ENCODE results near the gene CCS.
"Not testable (repeated sequence)": the region's sequence is repeated elsewhere in the genome, so short reads cannot be mapped to it uniquely, and the experiment has no call there.

CCS gene

DNA sequence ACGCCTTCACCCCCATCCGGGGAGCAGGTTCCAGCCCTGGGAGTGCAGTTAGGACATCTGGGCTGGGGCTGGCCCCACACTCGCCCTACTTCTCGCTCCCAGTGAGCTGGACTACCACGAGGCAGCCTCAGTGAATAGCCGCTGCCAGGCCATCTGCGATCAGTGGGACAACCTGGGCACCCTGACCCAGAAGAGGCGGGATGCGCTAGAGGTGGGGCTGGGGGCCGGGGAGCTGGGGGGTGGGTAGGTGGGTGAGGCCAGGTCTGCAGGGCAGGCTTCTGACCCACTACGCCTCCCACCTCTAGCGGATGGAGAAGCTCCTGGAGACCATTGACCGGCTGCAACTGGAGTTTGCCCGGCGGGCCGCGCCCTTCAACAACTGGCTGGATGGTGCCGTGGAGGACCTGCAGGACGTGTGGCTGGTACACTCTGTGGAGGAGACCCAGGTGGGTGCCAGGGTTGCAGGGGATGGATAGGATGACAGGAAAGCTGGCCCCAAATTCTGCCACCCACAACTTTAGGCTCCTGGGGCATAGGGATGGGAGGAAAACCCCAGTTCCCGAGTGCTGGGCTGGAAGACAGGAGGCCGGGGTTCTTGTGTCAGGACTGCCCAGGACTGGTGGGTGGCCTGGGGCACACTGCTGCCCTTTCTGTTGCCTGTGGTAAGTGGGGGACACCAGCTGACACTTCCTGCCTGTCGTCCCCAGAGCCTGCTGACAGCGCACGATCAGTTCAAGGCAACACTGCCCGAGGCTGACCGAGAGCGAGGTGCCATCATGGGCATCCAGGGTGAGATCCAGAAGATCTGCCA, 32.9 kb upstream of the CCS start:
- DNase-seq = no peak
- in situ Hi-C loops (cut with HindIII; ENCODE audit: low pct_ligation_motif_present, low pct_unique_long_range_greater_than_20kb, low sequenced_read_pairs) = no loop called here

DNA sequence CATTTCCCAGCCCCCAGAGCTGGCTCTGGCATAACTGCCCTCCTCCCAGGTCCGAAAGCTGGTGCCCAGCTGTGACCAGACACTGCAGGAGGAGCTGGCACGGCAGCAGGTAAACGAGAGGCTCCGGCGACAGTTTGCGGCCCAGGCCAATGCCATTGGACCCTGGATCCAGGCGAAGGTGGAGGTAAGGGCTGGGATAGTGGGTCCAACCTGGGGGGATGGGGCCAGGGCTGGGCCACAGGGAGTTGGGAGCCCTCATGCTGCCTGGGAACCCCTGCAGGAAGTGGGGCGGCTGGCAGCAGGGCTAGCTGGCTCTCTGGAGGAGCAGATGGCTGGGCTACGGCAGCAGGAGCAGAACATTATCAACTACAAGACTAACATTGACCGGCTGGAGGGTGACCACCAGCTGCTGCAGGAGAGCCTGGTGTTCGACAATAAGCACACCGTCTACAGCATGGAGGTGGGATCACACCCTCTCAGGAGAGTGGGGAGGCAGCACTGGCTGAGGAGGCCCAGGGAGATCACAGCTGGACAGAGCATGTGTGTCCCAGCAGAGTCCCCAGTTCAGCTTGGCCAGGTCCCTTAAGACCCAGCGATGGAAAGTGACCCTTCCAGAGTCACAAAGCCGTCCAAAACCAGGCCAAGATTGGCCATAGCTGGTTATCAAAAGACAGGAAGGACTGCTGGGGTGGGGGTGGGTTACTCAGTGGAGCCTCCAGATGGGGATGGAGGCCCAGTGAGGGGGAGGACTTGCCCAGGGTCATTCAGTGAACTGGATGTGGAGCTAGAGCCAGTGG, 31.6 kb upstream of the CCS start:
- in situ Hi-C loops (cut with HindIII; ENCODE audit: low pct_ligation_motif_present, low pct_unique_long_range_greater_than_20kb, low sequenced_read_pairs) = no loop called here

DNA sequence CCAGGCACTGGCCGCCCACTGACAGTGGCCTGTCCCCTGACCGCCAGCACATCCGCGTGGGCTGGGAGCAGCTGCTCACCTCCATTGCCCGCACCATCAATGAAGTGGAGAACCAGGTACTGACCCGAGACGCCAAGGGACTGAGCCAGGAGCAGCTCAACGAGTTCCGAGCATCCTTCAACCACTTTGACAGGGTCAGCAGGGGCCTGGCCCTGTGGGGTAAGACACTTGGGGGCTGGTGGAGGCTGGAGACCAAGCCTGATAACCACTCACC, 31.1 kb upstream of the CCS start:
- no peak for DNase-seq
- in situ Hi-C loops (cut with HindIII; ENCODE audit: low pct_ligation_motif_present, low pct_unique_long_range_greater_than_20kb, low sequenced_read_pairs) = no loop called here

More for the DNA sequence above, 31.6 kb upstream of the CCS start:
- no peak for DNase-seq

DNA sequence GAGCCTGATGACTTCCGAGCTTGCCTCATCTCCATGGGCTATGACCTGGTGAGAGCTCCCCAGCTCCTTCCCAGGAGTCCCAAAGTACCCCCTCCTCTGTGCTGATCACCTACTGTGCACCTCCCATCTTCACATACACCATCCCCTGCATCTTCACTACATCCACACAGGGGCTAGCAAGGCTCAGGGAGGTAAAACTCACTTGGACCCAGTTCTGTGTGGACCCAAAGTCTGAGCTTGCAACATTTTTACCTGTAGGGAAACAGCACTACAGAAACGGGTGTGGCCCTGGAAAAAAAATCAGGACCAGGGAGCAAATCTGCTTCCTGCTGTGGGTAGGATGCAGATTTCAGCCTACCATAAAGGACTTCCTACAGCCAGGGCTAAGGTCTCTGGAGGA, 30.7 kb upstream of the CCS start:
- in situ Hi-C loops (cut with HindIII; ENCODE audit: low pct_ligation_motif_present, low pct_unique_long_range_greater_than_20kb, low sequenced_read_pairs) = no loop called here
- no peak for DNase-seq

DNA sequence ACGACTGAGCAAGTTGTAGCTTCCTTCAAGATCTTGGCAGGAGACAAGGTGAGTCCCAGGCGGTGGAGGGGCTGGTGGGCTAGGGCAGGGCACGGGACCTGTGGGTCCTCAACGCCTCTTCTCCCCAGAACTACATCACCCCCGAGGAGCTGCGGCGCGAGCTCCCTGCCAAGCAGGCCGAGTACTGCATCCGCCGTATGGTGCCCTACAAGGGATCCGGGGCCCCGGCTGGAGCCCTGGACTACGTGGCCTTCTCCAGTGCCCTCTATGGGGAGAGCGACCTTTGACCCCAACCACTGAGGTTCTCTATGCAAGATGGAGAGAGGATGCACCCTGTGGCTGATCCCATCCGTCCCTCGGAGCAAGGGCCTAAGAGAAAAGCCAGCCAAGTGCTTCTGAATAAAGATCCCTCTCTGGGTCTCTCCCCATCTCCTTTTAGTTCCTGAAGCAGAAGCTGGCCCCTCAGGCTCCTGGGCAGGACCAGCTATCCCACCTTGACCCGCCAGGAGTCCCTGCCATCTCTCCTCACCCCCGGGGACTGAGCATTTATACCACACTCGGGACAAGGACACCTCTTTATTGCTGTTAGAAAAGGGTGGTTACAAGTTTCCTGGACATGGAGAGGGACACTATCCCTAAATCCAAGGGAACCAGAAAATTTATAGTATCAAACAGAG, 29.9 kb upstream of the CCS start:
- DNase-seq = no peak
- in situ Hi-C loops (cut with HindIII; ENCODE audit: low pct_ligation_motif_present, low pct_unique_long_range_greater_than_20kb, low sequenced_read_pairs) = no loop called here

DNA sequence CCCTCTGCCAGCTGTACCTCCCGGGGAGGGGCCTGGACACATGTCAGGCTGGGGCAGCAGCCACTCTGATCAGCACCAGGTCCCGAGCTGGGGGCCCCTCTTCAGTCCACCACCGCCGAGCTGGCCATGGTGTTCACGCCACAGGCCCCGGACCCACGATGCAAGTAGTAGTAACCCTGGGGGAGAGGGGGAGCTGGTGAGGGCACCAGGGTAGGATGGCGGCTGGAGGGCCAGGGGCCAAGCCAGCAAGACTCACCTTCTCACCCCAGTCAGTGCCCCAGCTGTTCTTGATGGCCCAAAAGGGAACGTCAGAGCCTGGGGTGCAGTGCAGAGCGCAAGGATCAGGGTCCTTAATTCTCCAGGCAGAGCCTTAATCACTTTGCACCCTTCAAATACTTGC, 29.2 kb upstream of the CCS start:
- in situ Hi-C loops (cut with HindIII; ENCODE audit: low pct_ligation_motif_present, low pct_unique_long_range_greater_than_20kb, low sequenced_read_pairs) = no loop called here

DNA sequence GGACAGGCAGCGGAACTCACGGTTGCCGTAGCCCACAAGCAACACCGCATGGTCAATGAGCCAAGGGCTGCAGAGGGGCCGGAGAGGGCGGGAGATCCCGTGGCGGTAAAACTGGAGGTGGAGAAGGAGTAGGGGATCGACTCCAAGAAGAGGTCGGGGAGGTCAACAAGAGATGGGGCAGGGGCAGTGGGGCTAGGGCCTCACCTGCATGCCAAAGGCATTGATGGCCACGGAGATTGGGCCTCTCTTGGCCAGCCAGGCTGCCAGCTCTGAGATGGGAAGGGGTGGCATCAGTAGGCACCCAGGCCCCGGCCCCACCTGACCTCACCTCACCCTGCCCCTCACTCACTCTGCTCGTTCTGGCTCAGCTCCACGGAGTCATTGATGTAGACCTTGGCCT, 28.4 kb upstream of the CCS start:
- in situ Hi-C loops (cut with HindIII; ENCODE audit: low pct_ligation_motif_present, low pct_unique_long_range_greater_than_20kb, low sequenced_read_pairs) = no loop called here
- DNase-seq = no peak

More for the DNA sequence above, 29.2 kb upstream of the CCS start:
- DNase-seq = no peak

DNA sequence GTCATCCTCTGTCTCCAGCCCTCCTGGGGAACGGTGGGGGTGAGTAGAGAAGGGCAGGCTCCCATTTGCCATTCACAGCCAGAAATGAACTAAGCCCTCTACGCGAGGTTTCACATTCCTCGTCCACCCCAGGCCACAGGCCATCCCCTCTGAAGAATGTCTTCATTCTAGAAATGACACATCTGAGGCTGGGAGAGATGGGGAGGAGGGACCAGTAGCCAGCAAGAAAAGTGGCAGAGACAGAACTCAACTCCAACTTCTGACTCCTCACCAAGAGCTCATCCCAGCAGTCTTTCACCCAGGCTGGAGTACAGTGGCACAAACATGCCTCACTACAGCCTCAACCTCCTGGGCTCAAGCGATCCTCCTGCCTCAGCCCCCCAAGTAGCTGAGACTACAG, 28.0 kb upstream of the CCS start:
- DNase-seq = no peak
- in situ Hi-C loops (cut with HindIII; ENCODE audit: low pct_ligation_motif_present, low pct_unique_long_range_greater_than_20kb, low sequenced_read_pairs) = no loop called here

DNA sequence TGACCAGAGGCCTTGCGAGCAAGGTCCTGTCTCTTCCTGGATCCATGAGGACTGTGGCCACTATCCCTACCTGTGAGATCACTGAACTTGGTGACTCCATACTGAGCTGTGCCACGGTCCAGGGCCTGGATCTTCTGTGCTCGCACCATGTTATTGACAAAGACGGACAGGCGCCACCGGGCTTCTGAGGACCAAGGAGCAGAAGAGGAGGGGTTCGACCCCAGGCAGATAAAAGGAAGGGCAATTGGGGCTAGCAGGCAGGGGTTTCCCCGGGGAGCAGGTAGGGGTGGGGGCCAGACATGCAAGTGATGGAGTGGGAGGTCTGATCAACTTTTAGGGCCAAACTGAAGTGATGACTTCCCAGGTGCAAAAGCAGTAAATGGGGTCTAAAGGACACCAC, 26.8 kb upstream of the CCS start:
- DNase-seq = no peak
- in situ Hi-C loops (cut with HindIII; ENCODE audit: low pct_ligation_motif_present, low pct_unique_long_range_greater_than_20kb, low sequenced_read_pairs) = no loop called here

DNA sequence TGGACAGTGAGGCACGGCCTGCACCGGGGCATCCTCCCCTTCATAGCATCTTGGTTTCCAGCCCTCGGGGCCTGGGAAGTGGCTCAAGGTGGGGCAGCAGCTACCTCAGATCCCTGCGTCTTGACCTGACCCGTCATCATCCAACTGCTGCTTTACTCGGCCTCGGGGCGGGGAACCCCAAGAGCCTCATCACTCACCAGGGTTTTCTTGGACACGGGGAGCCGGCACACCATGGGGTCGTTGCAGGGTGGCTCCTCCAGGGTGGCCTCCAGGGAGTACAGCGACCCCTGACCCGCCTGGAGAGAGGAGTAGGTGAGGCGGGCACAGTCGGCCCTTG, 25.2 kb upstream of the CCS start:
- in situ Hi-C loops (cut with HindIII; ENCODE audit: low pct_ligation_motif_present, low pct_unique_long_range_greater_than_20kb, low sequenced_read_pairs) = no loop called here
- no peak for DNase-seq

DNA sequence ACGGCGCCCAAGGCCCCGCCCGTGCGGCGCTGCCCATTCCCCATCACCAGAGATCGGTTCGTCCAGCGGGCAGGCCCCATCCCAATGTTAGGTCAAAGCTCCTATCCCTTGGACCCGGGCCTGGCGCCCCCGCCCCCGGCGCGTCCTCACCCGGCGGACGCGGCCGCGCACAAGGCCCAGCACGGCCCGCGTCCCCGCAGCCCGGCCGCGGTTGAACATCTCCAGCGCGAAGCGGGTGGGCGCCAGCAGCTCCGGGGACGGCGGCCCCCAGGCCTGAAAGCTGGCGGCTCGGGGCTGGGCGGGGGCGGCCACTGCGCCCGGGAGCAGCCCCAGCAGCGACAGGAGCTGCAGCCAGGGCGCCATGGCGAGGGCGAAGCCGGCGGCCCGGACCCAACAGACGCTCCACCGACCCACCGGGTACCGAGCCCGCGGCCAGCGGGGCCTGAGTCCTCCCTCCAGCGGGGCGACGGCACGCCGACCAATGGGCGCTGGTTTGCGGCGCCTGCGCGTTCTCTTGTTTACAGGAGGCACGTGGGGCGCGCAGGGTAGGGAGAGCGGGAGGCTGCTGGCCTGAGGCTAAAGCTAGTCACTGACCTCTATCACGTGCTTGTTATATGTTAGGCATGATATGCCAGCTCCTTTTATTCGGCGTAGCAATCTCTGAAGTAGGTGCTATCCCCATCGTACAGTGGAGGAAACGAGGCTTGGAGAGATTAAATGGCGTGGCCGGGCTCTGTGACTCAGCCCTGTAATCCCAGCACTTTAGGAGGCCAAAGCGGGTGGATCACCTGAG, 24.7 kb upstream of the CCS start, which contains the start of gene CTSF:
CTSF (minus strand) TSS at position 483 of the 793 bp plus-strand sequence; CDS start at position 363, 120 bp downstream.
- DNase-seq = no peak
- in situ Hi-C loops (cut with HindIII; ENCODE audit: low pct_ligation_motif_present, low pct_unique_long_range_greater_than_20kb, low sequenced_read_pairs) = no loop called here

DNA sequence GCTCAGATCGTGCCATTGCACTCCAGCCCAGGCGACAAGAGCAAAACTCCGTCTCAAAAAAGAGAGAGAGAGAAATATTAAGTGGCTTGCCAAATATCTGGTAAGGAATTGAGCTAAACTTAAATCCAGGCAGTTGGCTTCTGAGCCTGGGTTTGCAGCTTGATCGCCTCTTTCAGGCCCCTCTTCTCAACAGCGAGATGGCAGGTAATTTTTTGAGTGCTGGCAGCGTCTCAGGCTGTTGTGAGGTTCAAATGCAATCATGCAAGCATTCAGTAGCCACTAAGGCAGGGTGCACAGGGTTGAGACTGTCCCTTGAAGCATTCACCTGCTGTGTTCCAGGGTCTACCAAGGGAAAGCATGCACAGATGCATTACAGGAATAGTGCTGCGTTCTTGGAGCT, 23.9 kb upstream of the CCS start:
- DNase-seq = no peak
- in situ Hi-C loops (cut with HindIII; ENCODE audit: low pct_ligation_motif_present, low pct_unique_long_range_greater_than_20kb, low sequenced_read_pairs) = no loop called here

DNA sequence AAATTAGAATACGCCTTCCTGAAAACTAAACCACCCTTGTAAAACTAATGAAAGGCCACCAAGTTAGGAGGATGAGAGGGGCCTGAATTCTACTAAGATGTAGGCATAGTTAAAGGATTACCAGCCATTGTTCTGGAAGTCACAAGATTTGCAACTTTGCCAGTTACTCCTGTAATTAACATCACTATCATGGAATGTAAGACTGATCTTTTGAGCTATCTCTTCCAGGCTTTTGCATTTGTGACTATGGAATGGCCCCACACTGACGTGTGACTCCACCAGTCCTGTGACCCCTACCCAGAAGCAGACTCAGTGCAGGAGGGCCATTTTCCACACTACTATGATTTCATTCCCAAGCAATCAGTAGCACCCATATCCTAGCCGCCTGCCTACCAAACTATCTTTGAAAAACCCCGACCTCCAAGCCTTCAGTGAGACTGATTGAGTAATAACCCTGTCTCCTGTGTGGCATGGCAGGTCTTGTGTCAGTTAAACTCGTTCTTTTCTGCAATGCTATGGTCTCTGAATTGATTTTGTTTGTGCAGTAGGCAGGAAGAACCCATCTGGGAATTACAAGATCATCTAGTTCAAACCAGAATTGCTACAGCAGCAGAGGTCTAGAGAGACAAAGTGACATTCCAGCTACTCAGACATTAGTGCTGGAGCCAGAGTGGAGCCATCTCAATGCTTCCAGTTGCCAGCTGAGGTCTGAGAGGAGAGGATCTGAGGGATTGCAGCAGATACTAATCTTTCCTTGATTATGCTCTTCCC, 22.7 kb upstream of the CCS start:
- no peak for DNase-seq
- in situ Hi-C loops (cut with HindIII; ENCODE audit: low pct_ligation_motif_present, low pct_unique_long_range_greater_than_20kb, low sequenced_read_pairs) = no loop called here

DNA sequence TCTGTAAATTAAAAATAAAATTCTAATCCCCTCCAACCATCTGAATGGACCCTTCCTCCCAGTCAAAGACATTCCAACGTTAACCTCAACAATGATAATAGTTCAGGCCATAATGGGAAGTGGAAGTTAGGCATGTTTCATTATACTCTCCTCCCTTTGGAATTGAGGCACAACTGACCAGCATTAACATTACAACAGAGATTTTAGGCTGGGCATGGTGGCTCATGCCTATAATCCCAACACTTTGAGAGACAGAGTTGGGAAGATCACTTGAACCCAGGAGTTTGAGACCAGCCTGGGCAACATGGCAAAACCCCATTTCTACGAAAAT, 22.2 kb upstream of the CCS start:
- DNase-seq = no peak
- in situ Hi-C loops (cut with HindIII; ENCODE audit: low pct_ligation_motif_present, low pct_unique_long_range_greater_than_20kb, low sequenced_read_pairs) = no loop called here

DNA sequence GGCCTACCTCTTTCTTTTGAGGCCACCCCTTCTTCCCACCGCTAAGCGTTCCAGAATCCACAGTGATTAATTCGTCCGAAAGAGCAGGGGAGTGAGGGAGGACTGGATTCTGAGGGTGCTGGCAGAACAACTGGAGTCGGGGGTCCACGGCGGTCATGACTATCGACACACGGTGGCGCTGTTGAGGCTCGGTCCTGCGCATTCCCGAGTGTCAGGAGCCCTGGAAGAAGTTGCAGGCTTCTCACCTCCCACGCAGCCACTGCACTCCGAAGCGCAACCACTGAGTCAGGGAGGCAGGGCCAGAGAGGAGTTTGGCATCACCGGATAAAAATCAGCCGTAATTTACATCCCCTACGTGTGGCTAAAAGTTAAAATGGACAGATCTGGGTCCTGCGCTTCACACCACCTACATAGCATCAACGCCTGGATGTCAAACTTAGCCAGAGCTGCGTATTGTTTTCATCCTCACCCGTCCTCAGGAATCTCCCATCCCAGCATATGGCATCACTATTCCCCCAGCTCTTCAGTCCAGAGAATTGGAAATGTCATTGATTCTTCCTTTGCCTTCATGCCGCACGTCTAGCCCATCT, 13.9 kb upstream of the CCS start:
- in situ Hi-C loops (cut with HindIII; ENCODE audit: low pct_ligation_motif_present, low pct_unique_long_range_greater_than_20kb, low sequenced_read_pairs) = no loop called here
- DNase-seq = no peak

DNA sequence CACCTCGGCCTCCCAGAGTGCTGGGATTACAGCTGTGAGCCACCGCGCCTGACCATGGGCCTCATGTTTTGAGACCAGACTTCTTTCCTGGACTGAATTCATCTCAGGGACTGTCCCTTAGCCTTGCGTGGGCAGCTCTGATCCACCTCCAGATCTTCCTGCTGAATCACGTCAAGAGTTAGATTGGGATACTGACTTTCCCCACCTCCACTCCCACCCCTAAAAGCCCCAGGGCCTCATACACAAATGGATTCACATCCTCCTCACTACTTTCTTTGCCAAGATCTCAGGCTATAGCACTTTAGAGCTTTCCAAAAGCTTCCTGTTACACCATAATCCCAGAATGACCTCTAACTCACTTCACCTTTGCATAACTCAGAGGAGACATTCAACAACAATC, 12.2 kb upstream of the CCS start:
- DNase-seq = no peak
- in situ Hi-C loops (cut with HindIII; ENCODE audit: low pct_ligation_motif_present, low pct_unique_long_range_greater_than_20kb, low sequenced_read_pairs) = no loop called here

DNA sequence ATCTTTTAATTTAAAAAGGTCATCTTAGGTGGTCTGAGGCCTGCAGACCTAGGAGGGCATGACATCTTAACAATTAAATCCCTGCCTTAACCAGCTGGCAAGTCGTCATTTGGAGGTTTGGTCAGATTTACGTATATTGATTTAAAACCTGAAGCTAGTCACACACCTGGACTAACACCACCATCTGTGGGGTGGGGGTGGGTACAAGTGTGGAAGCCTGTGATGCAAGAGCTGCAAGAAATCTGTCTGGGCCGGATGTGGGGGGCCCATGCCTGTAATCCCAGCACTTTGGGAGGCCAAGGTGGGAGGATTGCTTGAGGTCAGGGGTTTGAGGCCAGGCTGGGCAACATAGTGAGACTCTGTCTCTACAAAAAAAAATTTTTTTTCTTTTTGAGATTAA, 11.7 kb upstream of the CCS start:
- no peak for DNase-seq
- in situ Hi-C loops (cut with HindIII; ENCODE audit: low pct_ligation_motif_present, low pct_unique_long_range_greater_than_20kb, low sequenced_read_pairs) = no loop called here

DNA sequence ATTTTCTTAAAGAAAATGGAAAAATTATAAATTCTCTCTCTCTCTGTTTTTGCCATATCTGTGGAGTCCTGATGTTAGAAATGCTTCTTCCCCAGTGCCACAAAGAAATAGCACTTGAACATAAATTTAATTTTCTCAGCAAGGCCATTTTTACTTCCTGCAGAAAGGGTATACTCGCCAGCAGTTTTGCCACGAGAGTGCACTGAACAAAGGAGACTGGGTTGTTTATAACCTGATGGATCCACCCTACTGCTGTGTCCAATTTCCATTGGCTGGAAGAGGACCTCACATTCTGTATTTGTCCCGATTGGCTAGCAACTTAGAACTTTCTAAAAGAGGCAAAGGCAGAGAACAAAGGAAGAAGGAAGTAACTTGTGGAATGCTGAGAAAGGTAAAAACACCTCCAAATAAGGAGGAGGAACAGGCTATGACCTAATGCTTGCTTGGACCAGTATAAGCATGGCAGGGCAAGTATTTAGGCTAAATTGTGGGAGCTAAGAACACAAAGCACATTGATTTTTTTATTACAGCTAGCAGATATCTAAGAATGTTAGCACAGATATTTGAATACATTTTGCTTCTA, 10.3 kb upstream of the CCS start:
- DNase-seq; in situ Hi-C loops (cut with HindIII; ENCODE audit: low pct_ligation_motif_present, low pct_unique_long_range_greater_than_20kb, low sequenced_read_pairs): not testable (repeated sequence)

Data from ACHN (cell line).